ENCODE results near the gene DNAJC7.

The DNAJC7 gene

GRCh38 chr17:41974031-41974430, 43.2 kb downstream of the DNAJC7 start:
- Histone ChIP-seq H3K4me1 (ENCODE audit: insufficient read depth, insufficient read length) (no peaks in the 10 kb centered on the region), H3K27me3 (ENCODE audit: insufficient read depth, insufficient read length) (no peaks in the 10 kb centered on the region), H3K9ac (ENCODE audit: insufficient read length, low read depth) (no peak overlapping the region), H3K36me3 (ENCODE audit: insufficient read depth, insufficient read length, low read length) (peaks cover 78% of the 10 kb centered on the region), H3K9me3 (ENCODE audit: insufficient read depth, low read length) (no peaks in the 10 kb centered on the region), H3K4me3 (ENCODE audit: insufficient read length, low read depth) (no peak overlapping the region)
- DNase-seq (ENCODE audit: low read depth, low spot score): no peak
- no peak for TF ChIP-seq SUZ12 (IDR thresholded peaks at IDR 0.05; ENCODE audit: extremely low read depth, insufficient read depth, insufficient read length)
- TF ChIP-seq YY1 (IDR thresholded peaks at IDR 0.05; ENCODE audit: insufficient read depth, insufficient read length): no peak
- no peak for TF ChIP-seq ZNF274 (IDR thresholded peaks at IDR 0.05; ENCODE audit: low read depth, low read length)

- peaks cover 83% of the 10 kb centered on the region for H3K36me3 ChIP-seq (ENCODE audit: insufficient read depth, insufficient read length, low read length)
- no peak for TF ChIP-seq YY1 (IDR thresholded peaks at IDR 0.05; ENCODE audit: insufficient read depth, insufficient read length)
- TF ChIP-seq ZNF274 (IDR thresholded peaks at IDR 0.05; ENCODE audit: low read depth, low read length): no peak
- no peak for TF ChIP-seq SUZ12 (IDR thresholded peaks at IDR 0.05; ENCODE audit: extremely low read depth, insufficient read depth, insufficient read length)
- H3K9me3 ChIP-seq (ENCODE audit: insufficient read depth, low read length): no peaks in the 10 kb centered on the region
- no peak for DNase-seq (ENCODE audit: low read depth, low spot score)
- no peak overlapping the region for H3K9ac ChIP-seq (ENCODE audit: insufficient read length, low read depth)
- no peak overlapping the region for H3K4me3 ChIP-seq (ENCODE audit: insufficient read length, low read depth)
- H3K27me3 ChIP-seq (ENCODE audit: insufficient read depth, insufficient read length): no peaks in the 10 kb centered on the region
- no peaks in the 10 kb centered on the region for H3K4me1 ChIP-seq (ENCODE audit: insufficient read depth, insufficient read length)
Observed at GRCh38 chr17:41973408-41973811, 43.8 kb downstream of the DNAJC7 start.

GRCh38 chr17:41972571-41973407, 44.5 kb downstream of the DNAJC7 start:
- Histone ChIP-seq H3K9me3 (ENCODE audit: insufficient read depth, low read length) (no peaks in the 10 kb centered on the region), H3K9ac (ENCODE audit: insufficient read length, low read depth) (no peak overlapping the region), H3K4me3 (ENCODE audit: insufficient read length, low read depth) (no peak overlapping the region), H3K36me3 (ENCODE audit: insufficient read depth, insufficient read length, low read length) (peaks cover 83% of the 10 kb centered on the region), H3K4me1 (ENCODE audit: insufficient read depth, insufficient read length) (peaks cover 4% of the 10 kb centered on the region), H3K27me3 (ENCODE audit: insufficient read depth, insufficient read length) (no peaks in the 10 kb centered on the region)
- no peak for DNase-seq (ENCODE audit: low read depth, low spot score)
- TF ChIP-seq ZNF274 (IDR thresholded peaks at IDR 0.05; ENCODE audit: low read depth, low read length) (no peak), YY1 (IDR thresholded peaks at IDR 0.05; ENCODE audit: insufficient read depth, insufficient read length) (no peak), SUZ12 (IDR thresholded peaks at IDR 0.05; ENCODE audit: extremely low read depth, insufficient read depth, insufficient read length) (no peak)

- no peak for DNase-seq (ENCODE audit: low read depth, low spot score)
- Histone ChIP-seq H3K4me3 (ENCODE audit: insufficient read length, low read depth) (no peak overlapping the region), H3K36me3 (ENCODE audit: insufficient read depth, insufficient read length, low read length) (peaks cover 79% of the 10 kb centered on the region), H3K9me3 (ENCODE audit: insufficient read depth, low read length) (no peaks in the 10 kb centered on the region), H3K9ac (ENCODE audit: insufficient read length, low read depth) (no peak overlapping the region), H3K27me3 (ENCODE audit: insufficient read depth, insufficient read length) (no peaks in the 10 kb centered on the region), H3K4me1 (ENCODE audit: insufficient read depth, insufficient read length) (peaks cover 7% of the 10 kb centered on the region)
- no peak for TF ChIP-seq SUZ12 (IDR thresholded peaks at IDR 0.05; ENCODE audit: extremely low read depth, insufficient read depth, insufficient read length)
Observed at GRCh38 chr17:41971721-41972523, 45.3 kb downstream of the DNAJC7 start.

- no peaks in the 10 kb centered on the region for H3K27me3 ChIP-seq (ENCODE audit: insufficient read depth, insufficient read length)
- TF ChIP-seq ZNF274 (IDR thresholded peaks at IDR 0.05; ENCODE audit: low read depth, low read length): no peak
- TF ChIP-seq SUZ12 (IDR thresholded peaks at IDR 0.05; ENCODE audit: extremely low read depth, insufficient read depth, insufficient read length): no peak
- TF ChIP-seq YY1 (IDR thresholded peaks at IDR 0.05; ENCODE audit: insufficient read depth, insufficient read length): no peak
- H3K36me3 ChIP-seq (ENCODE audit: insufficient read depth, insufficient read length, low read length): peaks cover 70% of the 10 kb centered on the region
- H3K9ac ChIP-seq (ENCODE audit: insufficient read length, low read depth): no peak overlapping the region
- no peak overlapping the region for H3K4me3 ChIP-seq (ENCODE audit: insufficient read length, low read depth)
- no peak for DNase-seq (ENCODE audit: low read depth, low spot score)
- peaks cover 7% of the 10 kb centered on the region for H3K4me1 ChIP-seq (ENCODE audit: insufficient read depth, insufficient read length)
- no peaks in the 10 kb centered on the region for H3K9me3 ChIP-seq (ENCODE audit: insufficient read depth, low read length)
Observed at GRCh38 chr17:41970901-41971331, 46.3 kb downstream of the DNAJC7 start.

- Histone ChIP-seq H3K36me3 (ENCODE audit: insufficient read depth, insufficient read length, low read length) (peaks cover 47% of the 10 kb centered on the region), H3K9me3 (ENCODE audit: insufficient read depth, low read length) (no peaks in the 10 kb centered on the region), H3K9ac (ENCODE audit: insufficient read length, low read depth) (no peak overlapping the region), H3K4me3 (ENCODE audit: insufficient read length, low read depth) (no peak overlapping the region), H3K4me1 (ENCODE audit: insufficient read depth, insufficient read length) (peaks cover 7% of the 10 kb centered on the region), H3K27me3 (ENCODE audit: insufficient read depth, insufficient read length) (peaks cover 3% of the 10 kb centered on the region)
- no peak for TF ChIP-seq YY1 (IDR thresholded peaks at IDR 0.05; ENCODE audit: insufficient read depth, insufficient read length)
- no peak for TF ChIP-seq SUZ12 (IDR thresholded peaks at IDR 0.05; ENCODE audit: extremely low read depth, insufficient read depth, insufficient read length)
- TF ChIP-seq ZNF274 (IDR thresholded peaks at IDR 0.05; ENCODE audit: low read depth, low read length): no peak
- no peak for DNase-seq (ENCODE audit: low read depth, low spot score)
Observed at GRCh38 chr17:41968676-41969075, 48.6 kb downstream of the DNAJC7 start.

Data from NT2/D1 (cell line).